ENCODE results near the gene COMMD8.

- TF ChIP-seq CTCF (conservative IDR thresholded peaks at IDR 0.05) (no peak), EZH2 (IDR thresholded peaks at IDR 0.05; ENCODE audit: low read depth) (no peak)
Observed at GRCh38 chr4:47498899-47499298, 35.4 kb upstream of the COMMD8 start.
